ENCODE measurements around the gene FHAD1.

GRCh38 chr1:15337656-15338402 lies 90.8 kb downstream of the FHAD1 start:
- TF ChIP-seq TCF12 (IDR thresholded peaks at IDR 0.05; ENCODE audit: low read depth) (no peak), RAD21 (IDR thresholded peaks at IDR 0.05; ENCODE audit: low read depth) (no peak), EGR1 (IDR thresholded peaks at IDR 0.05) (no peak), REST (IDR thresholded peaks at IDR 0.05; ENCODE audit: low read depth) (no peak), TAF1 (IDR thresholded peaks at IDR 0.05; ENCODE audit: low read depth) (no peak), CEBPB (IDR thresholded peaks at IDR 0.05) (no peak), EP300 (IDR thresholded peaks at IDR 0.05; ENCODE audit: borderline replicate concordance) (no peak)
- TF ChIP-seq, protein P1, sequence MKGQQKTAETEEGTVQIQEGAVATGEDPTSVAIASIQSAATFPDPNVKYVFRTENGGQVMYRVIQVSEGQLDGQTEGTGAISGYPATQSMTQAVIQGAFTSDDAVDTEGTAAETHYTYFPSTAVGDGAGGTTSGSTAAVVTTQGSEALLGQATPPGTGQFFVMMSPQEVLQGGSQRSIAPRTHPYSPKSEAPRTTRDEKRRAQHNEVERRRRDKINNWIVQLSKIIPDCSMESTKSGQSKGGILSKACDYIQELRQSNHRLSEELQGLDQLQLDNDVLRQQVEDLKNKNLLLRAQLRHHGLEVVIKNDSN (IDR thresholded peaks at IDR 0.05): no peak
